Measurements from ENCODE around the gene RHBDL3.
"Not testable (repeated sequence)": the region's sequence is repeated elsewhere in the genome, so short reads cannot be mapped to it uniquely, and the experiment has no call there.

Gene RHBDL3

DNA sequence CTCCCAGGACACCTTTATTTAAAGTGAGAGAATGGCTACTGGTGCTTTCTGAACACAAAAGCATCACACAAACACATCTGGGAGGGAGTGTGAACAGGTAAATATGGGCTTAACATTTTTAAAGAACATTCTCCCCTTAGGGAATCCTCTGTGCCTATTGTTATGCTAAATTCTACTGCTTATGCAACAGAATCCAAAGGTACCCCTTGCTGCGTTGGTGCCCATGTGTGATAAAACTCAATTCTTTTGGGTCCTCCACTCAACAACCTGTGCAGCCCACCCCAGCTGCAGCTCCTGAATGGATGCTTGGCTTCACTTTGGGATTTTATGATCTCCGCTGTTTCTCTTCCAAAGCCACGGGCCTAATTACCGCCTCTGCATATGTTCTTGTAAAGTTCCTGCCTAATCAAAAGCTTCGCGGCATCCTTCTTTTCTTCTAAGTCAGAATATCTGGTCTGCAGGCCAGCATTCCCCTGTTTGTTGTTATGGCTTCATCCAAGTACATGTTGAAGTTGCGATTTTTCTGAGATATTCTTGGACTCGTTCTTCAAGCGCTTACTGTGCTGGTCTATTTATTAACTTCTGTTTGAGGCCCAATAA is 23.9 kb downstream of the RHBDL3 start:
- DNase-seq (ENCODE audit: low read depth in 1 of 2, low spot score in 1 of 2) = no peak

- DNase-seq (ENCODE audit: low read depth in 1 of 2, low spot score in 1 of 2) = no peak
These were observed 26.5 kb downstream of the RHBDL3 start for GRCh38 chr17:32292094-32292493.

DNA sequence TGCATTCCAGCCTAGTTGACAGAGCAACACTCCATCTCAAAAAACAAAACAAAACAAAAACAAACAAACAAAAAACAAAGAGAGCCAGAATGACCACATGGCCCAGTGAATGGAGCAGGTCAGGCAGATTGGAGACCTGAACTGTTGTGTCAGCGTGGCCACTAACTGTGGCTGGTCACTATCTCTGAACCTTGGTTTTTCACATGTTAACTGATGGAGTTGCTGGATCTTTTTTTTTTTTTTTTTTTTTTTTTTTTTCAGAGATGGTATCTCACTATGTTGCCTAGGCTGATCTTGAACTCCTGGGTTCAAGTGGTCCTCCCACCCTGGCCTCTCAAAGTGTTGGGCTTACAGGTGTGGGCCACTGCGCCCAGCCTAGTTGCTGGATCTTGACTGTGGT is 31.8 kb downstream of the RHBDL3 start:
- no peak for DNase-seq (ENCODE audit: low read depth in 1 of 2, low spot score in 1 of 2)

GRCh38 chr17:32297860-32298259 is 32.2 kb downstream of the RHBDL3 start:
- no peak for DNase-seq (ENCODE audit: low read depth in 1 of 2, low spot score in 1 of 2)

DNA sequence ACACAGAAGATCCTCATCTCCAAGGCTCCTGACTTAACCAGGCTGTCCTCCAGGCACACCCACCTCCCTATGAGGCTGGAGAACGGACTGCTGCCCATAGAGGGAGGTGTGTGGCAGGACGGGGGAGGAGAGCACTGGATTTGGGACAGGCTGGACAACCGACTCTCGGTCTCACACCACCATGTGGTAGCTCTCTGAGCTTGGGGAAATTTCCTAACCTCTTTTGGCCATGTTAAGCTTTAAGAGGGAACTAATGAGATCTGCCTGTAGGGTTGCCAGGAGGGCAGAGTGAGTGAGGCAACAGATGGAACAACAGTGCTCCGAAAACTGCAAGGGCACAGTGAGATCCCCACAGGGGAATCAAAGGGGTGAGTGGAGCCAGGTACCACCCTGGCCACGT is 32.7 kb downstream of the RHBDL3 start:
- no peak for DNase-seq (ENCODE audit: low read depth in 1 of 2, low spot score in 1 of 2)

DNA sequence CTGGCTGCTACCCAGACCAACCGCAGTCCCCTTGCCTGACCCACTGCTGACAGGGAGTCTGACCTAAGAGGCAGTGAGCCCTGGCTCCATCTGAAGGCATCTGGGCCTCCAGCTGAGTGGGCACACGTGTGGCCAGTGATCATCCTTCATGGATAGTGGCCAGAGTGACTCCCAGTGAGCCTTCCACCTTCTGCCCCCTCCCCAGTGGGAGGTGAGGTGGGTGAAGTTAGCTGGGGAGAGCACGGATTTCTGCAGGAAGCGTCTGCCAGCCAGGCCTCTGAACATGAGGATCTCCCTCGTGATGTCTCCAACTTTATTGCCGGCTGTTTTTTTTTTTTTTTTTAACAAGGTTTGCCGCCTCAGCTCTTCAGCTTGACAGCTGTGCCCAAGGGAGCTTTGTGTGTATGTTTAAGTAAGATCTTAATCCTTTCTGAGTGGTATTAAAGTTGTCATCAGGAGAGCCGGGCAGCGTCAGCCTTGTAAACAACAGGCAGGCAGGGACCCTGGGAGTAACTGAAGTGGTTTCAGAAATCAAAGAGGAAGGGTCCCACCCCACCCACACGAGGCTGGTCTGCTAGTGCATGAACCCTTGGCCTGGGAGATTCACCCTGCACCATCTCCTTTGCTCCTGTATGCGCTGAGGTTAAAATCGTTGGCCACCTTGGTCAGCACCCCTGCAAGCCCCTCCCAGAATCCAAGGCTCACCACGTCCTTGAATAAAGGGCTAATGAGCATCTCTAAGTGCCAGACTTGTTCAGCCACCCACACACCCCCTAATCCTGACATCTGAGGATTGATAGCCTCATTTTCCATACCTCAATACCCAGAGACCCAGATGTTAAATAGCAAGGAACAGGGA is 33.3 kb downstream of the RHBDL3 start:
- no peak for DNase-seq (ENCODE audit: low read depth in 1 of 2, low spot score in 1 of 2)

GRCh38 chr17:32299580-32300164 is 34.0 kb downstream of the RHBDL3 start:
- no peak for DNase-seq (ENCODE audit: low read depth in 1 of 2, low spot score in 1 of 2)

DNA sequence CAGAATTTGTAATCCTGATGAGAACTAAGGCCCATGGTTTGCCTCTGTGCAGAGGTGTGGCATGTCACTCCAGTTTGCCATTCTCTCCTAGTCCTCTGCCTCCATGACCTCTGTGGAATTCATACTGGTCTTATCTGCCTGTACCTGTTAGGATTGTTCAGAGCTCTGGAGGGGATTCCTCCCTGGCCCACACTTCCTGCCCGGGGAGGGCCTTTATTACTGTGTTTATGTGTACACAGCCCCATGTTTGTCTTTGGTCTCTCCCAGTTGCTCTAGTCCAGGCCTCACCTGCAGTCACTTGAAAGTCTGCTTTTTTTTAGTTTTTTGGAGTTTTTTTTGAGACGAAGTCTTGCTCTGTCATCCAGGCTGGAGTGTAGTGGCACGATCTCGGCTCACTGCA is 36.4 kb downstream of the RHBDL3 start:
- no peak for DNase-seq (ENCODE audit: low read depth in 1 of 2, low spot score in 1 of 2)

GRCh38 chr17:32302860-32303649 is 37.4 kb downstream of the RHBDL3 start:
- DNase-seq (ENCODE audit: low read depth in 1 of 2, low spot score in 1 of 2) = no peak

GRCh38 chr17:32303781-32304288 is 38.2 kb downstream of the RHBDL3 start:
- DNase-seq (ENCODE audit: low read depth in 1 of 2, low spot score in 1 of 2) = no peak

- DNase-seq (ENCODE audit: low read depth in 1 of 2, low spot score in 1 of 2) = no peak
These were observed 39.4 kb downstream of the RHBDL3 start for GRCh38 chr17:32305049-32305448.

- DNase-seq (ENCODE audit: low read depth in 1 of 2, low spot score in 1 of 2) = no peak
These were observed 42.0 kb downstream of the RHBDL3 start for GRCh38 chr17:32307658-32308057.

DNA sequence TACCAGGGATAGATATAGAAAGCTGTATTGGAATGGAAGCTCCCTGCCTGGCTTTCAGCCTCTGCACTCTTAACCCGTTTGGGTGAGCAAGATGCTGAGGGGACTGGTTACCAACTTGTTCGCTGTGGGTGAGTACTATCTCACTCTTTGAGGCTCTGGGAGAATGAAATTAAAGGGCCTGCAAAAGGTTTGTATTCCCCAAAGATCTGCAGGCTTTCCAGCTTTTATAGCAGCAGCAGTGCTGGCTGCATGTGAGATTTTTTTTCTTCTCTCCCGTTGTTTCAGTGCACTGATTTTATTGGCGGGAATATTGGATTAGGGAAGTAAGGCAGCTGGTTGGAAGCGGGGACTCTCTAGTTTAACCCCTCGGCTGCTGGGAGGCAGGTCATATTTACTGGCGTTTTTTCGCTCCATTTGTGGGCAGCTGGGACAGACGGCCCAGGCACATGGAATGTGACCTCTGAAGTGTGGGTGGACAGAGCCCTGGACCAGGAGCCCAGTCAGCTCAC is 45.5 kb downstream of the RHBDL3 start:
- no peak for DNase-seq (ENCODE audit: low read depth in 1 of 2, low spot score in 1 of 2)

DNA sequence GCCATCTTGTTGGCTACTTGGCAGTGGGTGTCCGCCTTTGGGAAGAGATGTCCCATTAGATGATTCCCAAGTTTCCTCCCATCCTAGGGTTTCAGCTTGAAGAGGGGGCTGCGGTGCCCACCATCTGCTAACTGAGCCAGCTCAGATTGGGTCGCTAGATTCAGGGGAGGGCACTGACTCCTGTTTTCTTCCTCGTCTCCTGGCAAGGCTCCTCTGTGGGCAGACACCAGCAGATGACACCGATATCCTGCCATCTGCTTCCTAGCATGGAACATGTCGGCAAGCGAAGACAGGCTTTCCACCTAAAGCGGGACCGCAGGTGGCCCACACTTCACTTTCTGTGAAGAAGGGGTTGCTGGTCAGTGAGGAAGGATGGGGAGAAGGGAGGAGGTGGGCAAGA is 49.0 kb downstream of the RHBDL3 start:
- DNase-seq (ENCODE audit: low read depth in 1 of 2, low spot score in 1 of 2) = no peak

GRCh38 chr17:32315171-32315570 is 49.5 kb downstream of the RHBDL3 start:
- DNase-seq (ENCODE audit: low read depth in 1 of 2, low spot score in 1 of 2) = no peak

DNA sequence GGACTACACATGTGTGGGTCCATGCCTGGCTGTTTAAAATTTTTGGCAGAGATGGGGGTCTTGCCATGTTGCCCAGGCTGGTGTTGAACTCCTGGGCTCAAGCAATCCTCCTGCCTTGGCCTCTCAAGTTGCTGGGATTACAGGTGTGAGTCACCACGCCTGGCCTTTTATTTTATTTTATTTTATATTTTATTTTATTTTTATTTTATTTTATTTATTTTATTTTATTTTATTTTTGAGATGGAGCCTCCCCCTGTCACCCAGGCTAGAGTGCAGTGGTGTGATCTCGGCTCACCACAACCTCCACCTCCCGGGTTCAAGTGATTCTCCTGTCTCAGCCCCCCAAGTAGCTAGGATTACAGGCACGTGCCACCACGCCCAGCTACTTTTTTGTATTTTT is 51.0 kb downstream of the RHBDL3 start:
- DNase-seq (ENCODE audit: low read depth in 1 of 2, low spot score in 1 of 2) = not testable (repeated sequence)

- no peak for DNase-seq (ENCODE audit: low read depth in 1 of 2, low spot score in 1 of 2)
These were observed 51.7 kb downstream of the RHBDL3 start for GRCh38 chr17:32317353-32317752.

DNA sequence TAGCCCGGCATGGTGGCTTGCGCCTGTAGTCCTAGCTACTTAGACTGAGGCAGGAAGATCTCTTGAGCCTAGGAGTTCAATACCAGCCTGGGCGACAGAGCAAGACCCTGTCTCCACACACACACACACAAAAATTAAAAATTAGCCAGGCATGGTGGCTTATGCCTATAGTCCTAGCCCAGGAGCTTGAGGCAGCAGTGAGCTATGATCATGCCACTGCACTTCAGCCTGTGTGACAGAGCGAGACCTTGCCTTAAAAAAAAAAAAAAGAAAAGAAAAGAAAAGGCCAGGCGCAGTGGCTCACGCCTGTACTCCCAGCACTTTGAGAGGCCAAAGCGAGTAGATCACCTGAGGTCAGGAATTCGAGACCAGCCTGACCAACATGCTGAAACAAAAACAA is 52.4 kb downstream of the RHBDL3 start:
- no peak for DNase-seq (ENCODE audit: low read depth in 1 of 2, low spot score in 1 of 2)

- DNase-seq (ENCODE audit: low read depth in 1 of 2, low spot score in 1 of 2) = peak; percentile 52 to 58
These were observed 53.9 kb downstream of the RHBDL3 start for GRCh38 chr17:32319548-32319905.

DNA sequence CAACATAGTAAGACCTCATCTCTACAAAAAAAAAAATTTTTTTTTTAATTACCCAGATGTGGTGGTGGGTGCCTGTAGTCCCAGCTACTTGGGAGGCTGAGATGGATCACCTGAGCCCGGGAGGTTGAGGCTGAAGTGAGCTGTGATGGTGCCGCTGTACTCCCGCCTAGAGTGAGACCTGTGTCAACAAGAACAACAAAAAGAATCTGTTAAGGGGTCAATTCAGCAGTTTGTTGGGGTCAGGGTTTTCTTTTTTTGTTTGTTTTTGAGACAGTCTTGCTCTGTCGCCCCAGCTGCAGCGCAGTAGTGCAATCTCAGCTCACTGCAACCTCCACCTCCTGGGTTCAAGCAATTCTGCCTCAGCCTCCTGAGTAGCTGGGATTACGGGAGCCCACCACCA is 54.4 kb downstream of the RHBDL3 start:
- not testable (repeated sequence) for DNase-seq (ENCODE audit: low read depth in 1 of 2, low spot score in 1 of 2)

DNA sequence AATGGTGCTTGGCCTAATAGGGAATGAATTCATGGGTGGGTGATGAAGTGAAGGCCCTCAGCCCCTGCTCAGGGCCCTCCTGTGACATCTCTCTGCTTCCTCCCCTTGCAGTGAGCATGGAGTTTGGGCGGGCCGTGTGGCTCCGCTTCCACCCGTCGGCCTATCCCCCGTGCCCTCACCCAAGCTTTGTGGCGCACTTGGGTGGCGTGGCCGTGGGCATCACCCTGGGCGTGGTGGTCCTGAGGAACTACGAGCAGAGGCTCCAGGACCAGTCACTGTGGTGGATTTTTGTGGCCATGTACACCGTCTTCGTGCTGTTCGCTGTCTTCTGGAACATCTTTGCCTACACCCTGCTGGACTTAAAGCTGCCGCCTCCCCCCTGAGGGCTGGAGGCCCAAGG is 55.2 kb downstream of the RHBDL3 start:
- no peak for DNase-seq (ENCODE audit: low read depth in 1 of 2, low spot score in 1 of 2)
